NT2/D1 (cell line): ENCODE measurements around the gene BCAN.

ENCODE experiments used
- SUZ12 ChIP-seq: IDR thresholded peaks from 2 replicates; pipeline ENCODE4 v1.6.1; 2011; ENCODE audit not compliant: insufficient read length, insufficient read depth; ENCODE audit errors: extremely low read depth
- YY1 ChIP-seq: IDR thresholded peaks from 2 replicates; pipeline ENCODE4 v1.6.1; 2011; ENCODE audit not compliant: insufficient read length, insufficient read depth
- ZNF274 ChIP-seq: IDR thresholded peaks from 2 replicates; pipeline ENCODE4 v1.6.1; 2011; ENCODE audit warnings: mild to moderate bottlenecking, low read depth, low read length

- no peak for TF ChIP-seq YY1
- TF ChIP-seq SUZ12, result no peak
- TF ChIP-seq ZNF274, result no peak
Measured at GRCh38 chr1:156664046-156664766, 22.3 kb downstream of the BCAN start.
